ENCODE data around the gene HELLS.

GRCh38 chr10:94524711-94525110 lies 20.9 kb upstream of the HELLS start:
- no peak for TF ChIP-seq POLR2AphosphoS5 (IDR thresholded peaks at IDR 0.05; ENCODE audit: insufficient read depth in 1 of 2, low read depth in 1 of 2)
- no peak for TF ChIP-seq POLR2A (IDR thresholded peaks at IDR 0.05)

All from vagina (tissue), 2 donors.